Heart right ventricle (tissue), 16 donors: ENCODE measurements around the gene NHLRC4. TPM values are rescaled to one million over a fixed set of nuclear protein-coding genes. Genes with fewer than 3 reads are reported as not detected.

Source experiments
- ATAC-seq, 8 donors: fragments of 200-7000 bp; cut with Tn5 transposase; one replicate each; pipeline ENCODE4 v1.9.1; 2020; ENCODE audit warnings: mild to moderate bottlenecking in 8 of 8, moderate library complexity in 8 of 8, moderate number of reproducible peaks in 1 of 8
- DNase-seq, 2 donors: peaks; one replicate each; pipeline ENCODE4 v3.0.0-alpha.2; 2020
- H3K27ac ChIP-seq, 10 donors: fragments of 200-600 bp; sonication (generic) in 2 of 10; one replicate each; pipeline versions ENCODE4 v1.5.0 to v1.8.0; 2020 to 2022; ENCODE audit warnings: mild to moderate bottlenecking in 3 of 10
- H3K27me3 ChIP-seq, 7 donors: fragments of 200-600 bp; one replicate each; pipeline ENCODE4 v1.8.0; 2021 to 2022; ENCODE audit warnings: mild to moderate bottlenecking in 2 of 7
- H3K36me3 ChIP-seq, 9 donors: fragments of 200-600 bp; sonication (generic) in 1 of 9; one replicate each; pipeline versions ENCODE4 v1.5.0 to v1.8.0; 2020 to 2022; ENCODE audit warnings: mild to moderate bottlenecking in 2 of 9
- H3K4me1 ChIP-seq, 9 donors: fragments of 200-600 bp; sonication (generic) in 1 of 9; one replicate each; pipeline versions ENCODE4 v1.5.0 to v1.8.0; 2020 to 2022; ENCODE audit warnings: mild to moderate bottlenecking in 4 of 9
- H3K4me3 ChIP-seq, 10 donors: fragments of 200-600 bp; sonication (generic) in 2 of 10; one replicate each; pipeline versions ENCODE4 v1.5.0 to v1.8.0; 2020 to 2022; ENCODE audit warnings: mild to moderate bottlenecking in 7 of 10, moderate library complexity in 2 of 10
- H3K9me3 ChIP-seq, 11 donors: fragments of 200-600 bp in 10 of 11; sonication (generic) in 2 of 11; one replicate each; pipeline versions ENCODE4 v1.5.0 to v1.8.0; 2013 to 2022; ENCODE audit warnings: mild to moderate bottlenecking in 2 of 11, control low read depth in 1 of 11, moderate library complexity in 1 of 11
- WGBS, 2 donors: extraction: QIAGEN DNeasy Blood & Tissue Kit; methylation state at CpG; one replicate each; pipeline ENCODE4 v1.1.7; 2013; ENCODE audit warnings: inconsistent platforms in 1 of 2; 5-methylcytosine and 5-hydroxymethylcytosine counted together
- intact Hi-C, 10 donors: fragments of 100-400 bp; cut with DNase I; formaldehyde crosslinking; loops; one replicate each; pipeline versions ENCODE4 v1.11.1 to v1.14.2; 2022
- polyA plus RNA-seq, 2 donors: library from polyadenylated mRNA; stranded (reverse); fragments of 200-250 nt; gene quantifications; one replicate each; pipeline ENCODE4 v1.2.3, GENCODE V29; 2013
- total RNA-seq, 10 donors: library from RNA; stranded (reverse); fragmentation: NEBNext Ultra II Directional in 3 of 10; extraction: Animal tissue kit (Norgen Biotek cat#: 25700) in 3 of 10; gene quantifications; one replicate each; pipeline versions ENCODE4 v1.2.1 to v1.2.4, GENCODE V29; 2021 to 2023
- TF ChIP-seq, protein P1 (sequence below), 9 donors: fragments of 200-600 bp; sonication (generic) in 2 of 9; IDR thresholded peaks; one replicate each; pipeline versions ENCODE4 v1.5.0 to v1.8.0; 2021 to 2022; ENCODE audit warnings: antibody characterized with exemption in 9 of 9, mild to moderate bottlenecking in 5 of 9, moderate library complexity in 1 of 9
- donor health status: Arrhythmogenic right ventricular cardiomyopathy.
- donor health status: ischemic (EF 13 %, LVEDD 7.1; RV severe dilation, severe dysfunction).
- donor health status: healthy with polysubstance abuse.
- donor health status: DM: no; HTN: yes; CAD: no.
- donor health status: DM: no; HTN: no; CAD: no.
- donor health status: ischemic (EF 25% LVEDD 6.9; RV normal size, moderate dysfunction).
- donor health status: ischemic (EF 25% LVEDD 5.7; RV mildly dilated, moderate dysfunction).
- donor health status: healthy.
- donor health status: DM: yes; HTN: yes; CAD: no.
- donor health status: Ischemic cardiomyopathy.
- donor health status: ischemic (EF 35%, LVEDD 5.7; RV mildly dilated, moderate dysfunction).
- donor health status: nonischemic (EF 11% LVEDD 7.7; RV severe dilation, severe dysfunction).
- donor health status: DM: yes; HTN: yes; CAD: no.
- donor health status: PGD.
- donor health status: ischemic (EF 29% LVEDD 5.4; RV normal size, mild dysfunction).
- donor health status: nonischemic (EF 23%, LVEDD 6.1; RV moderate dilation, normal function).

The NHLRC4 gene
- total and polyA plus RNA-seq, 12 donors: 0.12 to 0.75 (median 0.54) TPM; not detected in 2

DNA sequence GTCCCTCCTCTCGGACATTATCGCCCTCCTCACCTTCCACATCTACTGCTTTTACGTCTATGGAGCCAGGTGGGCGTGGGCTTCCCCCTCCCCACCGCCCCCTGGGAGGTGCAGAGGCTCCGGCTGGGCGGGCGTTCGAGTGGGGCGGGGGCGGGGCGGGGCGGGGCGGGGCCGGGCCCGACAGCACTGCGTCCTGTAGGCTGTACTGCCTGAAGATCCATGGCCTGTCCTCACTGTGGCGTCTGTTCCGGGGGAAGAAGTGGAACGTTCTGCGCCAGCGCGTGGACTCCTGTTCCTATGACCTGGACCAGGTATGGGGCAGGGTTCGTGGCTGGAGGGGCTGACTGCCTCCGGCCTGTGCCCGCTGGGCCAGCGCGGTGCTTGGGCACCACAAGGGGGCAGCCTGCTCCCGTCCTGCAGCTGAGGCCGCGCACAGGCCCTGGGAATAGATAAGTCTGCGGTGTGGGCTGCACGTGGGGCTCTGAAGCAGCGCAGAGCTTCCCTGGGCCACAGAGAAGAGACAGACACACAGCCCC, 12.1 kb downstream of the NHLRC4 start:
- peak; percentile 57 to 75 for DNase-seq
- Histone ChIP-seq H3K4me1 (peaks cover 0 to 19% (median 6%) of the 10 kb centered on the region in 9 donors), H3K4me3 (peak overlapping the region in 4 of 10 donors; percentile 15 to 40 (median 34)), H3K36me3 (peaks cover 0 to 44% (median 12%) of the 10 kb centered on the region in 9 donors), H3K27ac (no peak overlapping the region), H3K27me3 (no peaks in the 10 kb centered on the region), H3K9me3 (no peaks in the 10 kb centered on the region)
- WGBS, 2 donors: 15 to 45% methylated on average over 34 of the region's 34 CpGs
- TF ChIP-seq, protein P1, sequence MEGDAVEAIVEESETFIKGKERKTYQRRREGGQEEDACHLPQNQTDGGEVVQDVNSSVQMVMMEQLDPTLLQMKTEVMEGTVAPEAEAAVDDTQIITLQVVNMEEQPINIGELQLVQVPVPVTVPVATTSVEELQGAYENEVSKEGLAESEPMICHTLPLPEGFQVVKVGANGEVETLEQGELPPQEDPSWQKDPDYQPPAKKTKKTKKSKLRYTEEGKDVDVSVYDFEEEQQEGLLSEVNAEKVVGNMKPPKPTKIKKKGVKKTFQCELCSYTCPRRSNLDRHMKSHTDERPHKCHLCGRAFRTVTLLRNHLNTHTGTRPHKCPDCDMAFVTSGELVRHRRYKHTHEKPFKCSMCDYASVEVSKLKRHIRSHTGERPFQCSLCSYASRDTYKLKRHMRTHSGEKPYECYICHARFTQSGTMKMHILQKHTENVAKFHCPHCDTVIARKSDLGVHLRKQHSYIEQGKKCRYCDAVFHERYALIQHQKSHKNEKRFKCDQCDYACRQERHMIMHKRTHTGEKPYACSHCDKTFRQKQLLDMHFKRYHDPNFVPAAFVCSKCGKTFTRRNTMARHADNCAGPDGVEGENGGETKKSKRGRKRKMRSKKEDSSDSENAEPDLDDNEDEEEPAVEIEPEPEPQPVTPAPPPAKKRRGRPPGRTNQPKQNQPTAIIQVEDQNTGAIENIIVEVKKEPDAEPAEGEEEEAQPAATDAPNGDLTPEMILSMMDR (IDR thresholded peaks at IDR 0.05): peak; percentile 48 to 92 (median 78)
- intact Hi-C loops: loop anchor here in 2 of 10 donors (5.0 kb wide), 2 partner anchors 78 to 83 kb away; no protein-coding TSS in a partner anchor
- ATAC-seq: peak; percentile 74 to 89 (median 80)

DNA sequence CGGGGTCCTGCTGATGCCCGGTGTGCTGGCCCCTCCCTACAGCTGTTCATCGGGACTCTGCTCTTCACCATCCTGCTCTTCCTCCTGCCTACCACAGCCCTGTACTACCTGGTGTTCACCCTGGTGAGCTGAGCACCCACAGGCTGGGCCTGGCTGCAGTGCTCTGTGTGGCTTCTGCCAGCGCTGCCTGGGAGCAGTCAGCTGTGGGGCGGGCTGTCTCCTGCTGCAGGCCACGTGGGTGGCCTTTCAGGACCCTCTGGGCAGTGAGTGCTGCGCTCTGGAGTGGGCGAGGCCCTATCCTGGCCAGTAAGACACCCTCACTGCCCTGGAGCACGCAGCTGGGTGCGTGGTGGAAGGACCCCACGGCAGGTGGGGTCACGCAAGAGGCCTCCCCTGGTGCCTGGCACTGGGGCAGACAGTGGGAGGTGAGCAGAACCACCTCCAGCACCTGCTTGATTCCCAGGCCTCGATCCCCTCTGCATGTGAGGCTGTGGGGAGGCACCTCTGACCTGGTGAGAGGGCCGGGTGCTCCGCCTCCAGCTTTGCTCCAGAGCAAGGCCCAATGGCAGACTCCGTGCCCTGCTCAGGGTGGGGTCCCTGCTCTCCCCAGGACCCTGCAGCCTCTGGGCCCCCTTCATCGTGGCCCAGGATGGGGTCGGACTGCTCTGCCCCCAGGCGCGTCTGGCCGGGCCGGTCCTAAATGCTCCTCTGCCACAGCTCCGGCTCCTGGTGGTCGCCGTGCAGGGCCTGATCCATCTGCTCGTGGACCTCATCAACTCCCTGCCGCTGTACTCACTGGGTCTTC, 13.5 kb downstream of the NHLRC4 start:
- peaks cover 0 to 30% (median 1%) of the 10 kb centered on the region in 9 donors for H3K36me3 ChIP-seq
- H3K27me3 ChIP-seq: no peaks in the 10 kb centered on the region
- peaks cover 0 to 20% (median 6%) of the 10 kb centered on the region in 9 donors for H3K4me1 ChIP-seq
- ATAC-seq (no peak), DNase-seq (no peak)
- 92 to 96% methylated on average over 27 of the region's 27 CpGs for WGBS, 2 donors
- no peaks in the 10 kb centered on the region for H3K9me3 ChIP-seq
- TF ChIP-seq, protein P1 (IDR thresholded peaks at IDR 0.05): no peak
- H3K4me3 ChIP-seq: no peak overlapping the region
- intact Hi-C loops: loop anchor here in 6 of 10 donors (5.0 to 10.0 kb wide), 4 partner anchors 74 to 156 kb away; partner anchors contain the start of genes RHOT2 (in 2 of the 6) and RAB11FIP3 (in 1 of the 6)
- H3K27ac ChIP-seq: no peak overlapping the region

DNA sequence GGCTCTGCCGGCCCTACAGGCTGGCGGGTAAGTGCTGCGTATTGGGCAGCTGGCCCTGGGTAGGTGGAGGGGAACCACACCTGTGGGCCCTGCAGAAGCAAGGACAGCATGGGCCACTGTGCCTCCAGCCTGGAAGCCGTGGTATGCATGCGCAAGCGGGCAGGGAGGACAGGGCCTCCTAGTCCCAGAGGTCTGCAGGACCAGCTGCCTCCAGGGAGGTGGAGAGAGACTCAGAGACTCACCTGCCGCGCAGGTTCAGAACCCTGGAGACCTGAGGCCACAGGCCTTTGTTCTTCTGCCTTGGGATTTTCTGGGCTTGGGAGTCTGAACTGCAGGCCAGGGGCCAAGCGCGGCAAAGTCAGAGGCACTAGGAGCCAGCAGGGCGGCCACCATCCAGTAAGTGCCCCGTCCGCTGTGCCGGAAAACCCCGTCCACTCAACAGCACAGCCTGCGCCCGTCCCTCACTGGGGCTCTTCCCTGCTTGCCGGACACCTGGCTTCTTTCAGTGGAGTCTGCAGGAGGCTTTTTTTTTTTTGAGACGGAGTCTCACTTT, 14.2 kb downstream of the NHLRC4 start:
- Histone ChIP-seq H3K36me3 (peaks cover 0 to 23% (median 0%) of the 10 kb centered on the region in 9 donors), H3K9me3 (no peaks in the 10 kb centered on the region), H3K27me3 (no peaks in the 10 kb centered on the region), H3K27ac (no peak overlapping the region), H3K4me3 (no peak overlapping the region), H3K4me1 (peaks cover 0 to 27% (median 6%) of the 10 kb centered on the region in 9 donors)
- DNase-seq (no peak), ATAC-seq (no peak)
- intact Hi-C loops: loop anchor here in 6 of 10 donors (5.0 to 10.0 kb wide), 4 partner anchors 74 to 156 kb away; partner anchors contain the start of genes RHOT2 (in 2 of the 6) and RAB11FIP3 (in 1 of the 6)
- TF ChIP-seq, protein P1 (IDR thresholded peaks at IDR 0.05): no peak
- 97 to 98% methylated on average over 19 of the region's 19 CpGs for WGBS, 2 donors

- TF ChIP-seq, protein P1 (IDR thresholded peaks at IDR 0.05): no peak
- intact Hi-C loops: loop anchor here in 6 of 10 donors (5.0 to 10.0 kb wide), 4 partner anchors 73 to 157 kb away; partner anchors contain the start of genes RHOT2 (in 2 of the 6) and RAB11FIP3 (in 1 of the 6)
- Histone ChIP-seq H3K4me1 (peaks cover 4 to 39% (median 13%) of the 10 kb centered on the region in 9 donors), H3K9me3 (no peaks in the 10 kb centered on the region), H3K36me3 (peaks cover 0 to 17% (median 0%) of the 10 kb centered on the region in 9 donors), H3K27ac (no peak overlapping the region), H3K27me3 (no peaks in the 10 kb centered on the region), H3K4me3 (no peak overlapping the region)
- 81 to 92% methylated on average over 18 of the region's 18 CpGs for WGBS, 2 donors
- DNase-seq (peak in 1 of 2 donors; percentile 21), ATAC-seq (no peak)
Observed at GRCh38 chr16:582218-582613, 15.4 kb downstream of the NHLRC4 start.
